ENCODE measurements around the gene UXS1. TPM values are rescaled to one million over a fixed set of nuclear protein-coding genes. Genes with fewer than 3 reads are reported as not detected.
"Not testable (repeated sequence)": the region's sequence is repeated elsewhere in the genome, so short reads cannot be mapped to it uniquely, and the experiment has no call there.

Gene UXS1
- total and polyA plus RNA-seq, 2 experiments from 2014 or later: 35.8 to 57.5 TPM

- H3K4me1 ChIP-seq (ENCODE audit: insufficient read depth): no peaks in the 10 kb centered on the region
- no peak overlapping the region for H2AFZ ChIP-seq
- no peaks in the 10 kb centered on the region for H3K9me2 ChIP-seq (ENCODE audit: insufficient read depth)
- no peaks in the 10 kb centered on the region for H3K27me3 ChIP-seq (replicated peaks; ENCODE audit: insufficient read depth)
- WGBS, 2 experiments (ENCODE audit: low coverage in 1 of 2, low lambda C conversion rate in 2 of 2, missing lambda C conversion rate in 2 of 2): 89 to 91% methylated on average over 6 of the region's 6 CpGs
- H3K9ac ChIP-seq: no peak overlapping the region
- H3K36me3 ChIP-seq (ENCODE audit: low read depth): no peaks in the 10 kb centered on the region
- H3K4me2 ChIP-seq (ENCODE audit: unreplicated experiment): no peak overlapping the region
- H3K4me3 ChIP-seq: no peak overlapping the region
- no peak for TF ChIP-seq EZH2phosphoT487 (IDR thresholded peaks at IDR 0.05; ENCODE audit: insufficient read depth, low read depth)
- no peak for TF ChIP-seq EZH2 (IDR thresholded peaks at IDR 0.05; ENCODE audit: insufficient read depth, poor library complexity, severe bottlenecking)
- H3K79me2 ChIP-seq (ENCODE audit: insufficient read depth): no peaks in the 10 kb centered on the region
- no peaks in the 10 kb centered on the region for H4K20me1 ChIP-seq (ENCODE audit: insufficient read depth)
- no peaks in the 10 kb centered on the region for H3K9me3 ChIP-seq (ENCODE audit: low read depth)
- in situ Hi-C loops (cut with MboI): no loop called here
- H3F3A ChIP-seq (ENCODE audit: insufficient read depth): no peaks in the 10 kb centered on the region
- no peak for DNase-seq
- H3K27ac ChIP-seq: no peak overlapping the region
Observed at GRCh38 chr2:106140113-106140512, 54.0 kb downstream of the UXS1 start.

GRCh38 chr2:106139238-106139935 lies 54.7 kb downstream of the UXS1 start:
- H4K20me1 ChIP-seq (ENCODE audit: insufficient read depth): no peaks in the 10 kb centered on the region
- H3K79me2 ChIP-seq (ENCODE audit: insufficient read depth): no peaks in the 10 kb centered on the region
- H3K36me3 ChIP-seq (ENCODE audit: low read depth): no peaks in the 10 kb centered on the region
- in situ Hi-C loops (cut with MboI): no loop called here
- no peaks in the 10 kb centered on the region for H3K9me2 ChIP-seq (ENCODE audit: insufficient read depth)
- no peak for DNase-seq
- H3K9ac ChIP-seq: no peak overlapping the region
- H3K9me3 ChIP-seq (ENCODE audit: low read depth): no peaks in the 10 kb centered on the region
- no peaks in the 10 kb centered on the region for H3K4me1 ChIP-seq (ENCODE audit: insufficient read depth)
- TF ChIP-seq EZH2phosphoT487 (IDR thresholded peaks at IDR 0.05; ENCODE audit: insufficient read depth, low read depth): no peak
- TF ChIP-seq EZH2 (IDR thresholded peaks at IDR 0.05; ENCODE audit: insufficient read depth, poor library complexity, severe bottlenecking): no peak
- H3K27ac ChIP-seq: no peak overlapping the region
- no peaks in the 10 kb centered on the region for H3K27me3 ChIP-seq (replicated peaks; ENCODE audit: insufficient read depth)
- 95 to 98% methylated on average over 10 of the region's 10 CpGs for WGBS, 2 experiments (ENCODE audit: low coverage in 1 of 2, low lambda C conversion rate in 2 of 2, missing lambda C conversion rate in 2 of 2)
- no peak overlapping the region for H3K4me2 ChIP-seq (ENCODE audit: unreplicated experiment)
- H3K4me3 ChIP-seq: no peak overlapping the region
- H2AFZ ChIP-seq: no peak overlapping the region
- H3F3A ChIP-seq (ENCODE audit: insufficient read depth): no peaks in the 10 kb centered on the region

GRCh38 chr2:106138543-106139237 lies 55.4 kb downstream of the UXS1 start:
- no peaks in the 10 kb centered on the region for H4K20me1 ChIP-seq (ENCODE audit: insufficient read depth)
- no peak for TF ChIP-seq EZH2phosphoT487 (IDR thresholded peaks at IDR 0.05; ENCODE audit: insufficient read depth, low read depth)
- TF ChIP-seq EZH2 (IDR thresholded peaks at IDR 0.05; ENCODE audit: insufficient read depth, poor library complexity, severe bottlenecking): no peak
- H3K9me3 ChIP-seq (ENCODE audit: low read depth): no peaks in the 10 kb centered on the region
- H3K36me3 ChIP-seq (ENCODE audit: low read depth): no peaks in the 10 kb centered on the region
- no peaks in the 10 kb centered on the region for H3K79me2 ChIP-seq (ENCODE audit: insufficient read depth)
- H3F3A ChIP-seq (ENCODE audit: insufficient read depth): no peaks in the 10 kb centered on the region
- no peak for DNase-seq
- no peak overlapping the region for H2AFZ ChIP-seq
- WGBS, 2 experiments (ENCODE audit: low coverage in 1 of 2, low lambda C conversion rate in 2 of 2, missing lambda C conversion rate in 2 of 2): 88 to 89% methylated on average over 11 of the region's 11 CpGs
- H3K4me2 ChIP-seq (ENCODE audit: unreplicated experiment): no peak overlapping the region
- no peak overlapping the region for H3K9ac ChIP-seq
- no peak overlapping the region for H3K4me3 ChIP-seq
- H3K27me3 ChIP-seq (replicated peaks; ENCODE audit: insufficient read depth): no peaks in the 10 kb centered on the region
- no peaks in the 10 kb centered on the region for H3K4me1 ChIP-seq (ENCODE audit: insufficient read depth)
- no peaks in the 10 kb centered on the region for H3K9me2 ChIP-seq (ENCODE audit: insufficient read depth)
- in situ Hi-C loops (cut with MboI): no loop called here
- H3K27ac ChIP-seq: no peak overlapping the region

- Histone ChIP-seq H3K27ac (no peak overlapping the region), H4K20me1 (ENCODE audit: insufficient read depth) (no peaks in the 10 kb centered on the region), H3F3A (ENCODE audit: insufficient read depth) (no peaks in the 10 kb centered on the region), H3K36me3 (ENCODE audit: low read depth) (no peaks in the 10 kb centered on the region), H3K4me3 (no peak overlapping the region), H2AFZ (no peak overlapping the region), H3K9me3 (ENCODE audit: low read depth) (no peaks in the 10 kb centered on the region), H3K4me2 (ENCODE audit: unreplicated experiment) (no peak overlapping the region), H3K79me2 (ENCODE audit: insufficient read depth) (no peaks in the 10 kb centered on the region), H3K27me3 (replicated peaks; ENCODE audit: insufficient read depth) (no peaks in the 10 kb centered on the region), H3K9me2 (ENCODE audit: insufficient read depth) (no peaks in the 10 kb centered on the region), H3K9ac (no peak overlapping the region), H3K4me1 (ENCODE audit: insufficient read depth) (no peaks in the 10 kb centered on the region)
- TF ChIP-seq EZH2 (IDR thresholded peaks at IDR 0.05; ENCODE audit: insufficient read depth, poor library complexity, severe bottlenecking): no peak
- TF ChIP-seq EZH2phosphoT487 (IDR thresholded peaks at IDR 0.05; ENCODE audit: insufficient read depth, low read depth): no peak
- WGBS, 2 experiments (ENCODE audit: low coverage in 1 of 2, low lambda C conversion rate in 2 of 2, missing lambda C conversion rate in 2 of 2): 87% methylated on average over 14 of the region's 14 CpGs
- DNase-seq: no peak
- in situ Hi-C loops (cut with MboI): no loop called here
Observed at GRCh38 chr2:106137731-106138521, 56.2 kb downstream of the UXS1 start.

GRCh38 chr2:106131192-106131591 lies 62.9 kb downstream of the UXS1 start:
- H3K27ac ChIP-seq; H3K9me2 ChIP-seq (ENCODE audit: insufficient read depth); H3K27me3 ChIP-seq (replicated peaks; ENCODE audit: insufficient read depth); H3K36me3 ChIP-seq (ENCODE audit: low read depth); H2AFZ ChIP-seq; DNase-seq; H3F3A ChIP-seq (ENCODE audit: insufficient read depth); H3K79me2 ChIP-seq (ENCODE audit: insufficient read depth); H4K20me1 ChIP-seq (ENCODE audit: insufficient read depth); H3K4me1 ChIP-seq (ENCODE audit: insufficient read depth); in situ Hi-C loops (cut with MboI); H3K4me2 ChIP-seq (ENCODE audit: unreplicated experiment); H3K9me3 ChIP-seq (ENCODE audit: low read depth); H3K4me3 ChIP-seq; H3K9ac ChIP-seq: not testable (repeated sequence)
- 48 to 70% methylated on average over 12 of the region's 14 CpGs for WGBS, 2 experiments (ENCODE audit: low coverage in 1 of 2, low lambda C conversion rate in 2 of 2, missing lambda C conversion rate in 2 of 2)

All from GM23248 (cell line).